ENCODE results near the gene RASGEF1B. TPM values are rescaled to one million over a fixed set of nuclear protein-coding genes. Genes with fewer than 3 reads are reported as not detected.
"Not testable (repeated sequence)": the region's sequence is repeated elsewhere in the genome, so short reads cannot be mapped to it uniquely, and the experiment has no call there.

Gene RASGEF1B
- total RNA-seq, 2 experiments from 2014 or later = 6.1 to 6.2 TPM

- CTCF ChIA-PET = interaction anchor here (1.5 kb wide), 1 partner anchor 317 kb away, joined by 3 read pairs; no protein-coding TSS in a partner anchor
- intact Hi-C loops (cut with micrococcal nuclease) = loop anchor here (5.0 kb wide), 3 partner anchors 55 to 795 kb away; no protein-coding TSS in a partner anchor
- Mint-ChIP-seq H3K27me3 (no peaks in the 10 kb centered on the region), H3K36me3 (ENCODE audit: low read depth) (no peaks in the 10 kb centered on the region), H3K4me1 (ENCODE audit: low read depth) (peaks cover 3% of the 10 kb centered on the region), H3K9me3 (no peaks in the 10 kb centered on the region), H3K4me3 (no peak overlapping the region), H3K27ac (no peak overlapping the region)
- ATAC-seq = no peak
- POLR2A ChIA-PET = no interaction called here
- TF ChIP-seq CTCF (IDR thresholded peaks at IDR 0.05) = no peak
- no peak for DNase-seq
Measured at GRCh38 chr4:81407726-81408125, 64.0 kb downstream of the RASGEF1B start.

GRCh38 chr4:81406481-81406880 lies 65.2 kb downstream of the RASGEF1B start:
- ATAC-seq; H3K36me3 Mint-ChIP-seq (ENCODE audit: low read depth); H3K9me3 Mint-ChIP-seq; H3K27ac Mint-ChIP-seq; DNase-seq; H3K4me1 Mint-ChIP-seq (ENCODE audit: low read depth); H3K27me3 Mint-ChIP-seq; H3K4me3 Mint-ChIP-seq: not testable (repeated sequence)
- ChIA-PET CTCF (interaction anchor here (0.6 to 1.6 kb wide), 17 partner anchors 10 to 862 kb away, joined by 3 to 14 read pairs (median 4); partner anchors contain the start of gene RASGEF1B), POLR2A (interaction anchor here (0.7 kb wide), 1 partner anchor 10 kb away, joined by 3 read pairs; no protein-coding TSS in a partner anchor)
- intact Hi-C loops (cut with micrococcal nuclease) = loop anchor here (1.0 to 5.0 kb wide), 4 partner anchors 56 to 862 kb away; no protein-coding TSS in a partner anchor

- Mint-ChIP-seq H3K4me3 (no peak overlapping the region), H3K27me3 (no peaks in the 10 kb centered on the region), H3K36me3 (ENCODE audit: low read depth) (no peaks in the 10 kb centered on the region), H3K27ac (no peak overlapping the region), H3K9me3 (no peaks in the 10 kb centered on the region), H3K4me1 (ENCODE audit: low read depth) (peaks cover 3% of the 10 kb centered on the region)
- ChIA-PET POLR2A (no interaction called here), CTCF (interaction anchor here (0.6 to 1.6 kb wide), 15 partner anchors 9 to 863 kb away, joined by 3 to 14 read pairs (median 4); partner anchors contain the start of gene RASGEF1B)
- peak; percentile 98 for TF ChIP-seq CTCF (IDR thresholded peaks at IDR 0.05)
- peak; percentile 78 for ATAC-seq
- intact Hi-C loops (cut with micrococcal nuclease) = loop anchor here (1.0 to 5.0 kb wide), 4 partner anchors 56 to 862 kb away; no protein-coding TSS in a partner anchor
- DNase-seq = peak; percentile 37
Measured at GRCh38 chr4:81405900-81406401, 65.8 kb downstream of the RASGEF1B start.

- ATAC-seq = no peak
- H3K4me1 Mint-ChIP-seq (ENCODE audit: low read depth) = peaks cover 3% of the 10 kb centered on the region
- H3K4me3 Mint-ChIP-seq = no peak overlapping the region
- H3K36me3 Mint-ChIP-seq (ENCODE audit: low read depth) = no peaks in the 10 kb centered on the region
- H3K27ac Mint-ChIP-seq = no peak overlapping the region
- H3K27me3 Mint-ChIP-seq = no peaks in the 10 kb centered on the region
- POLR2A ChIA-PET = no interaction called here
- no peak for DNase-seq
- TF ChIP-seq CTCF (IDR thresholded peaks at IDR 0.05) = no peak
- no peaks in the 10 kb centered on the region for H3K9me3 Mint-ChIP-seq
- intact Hi-C loops (cut with micrococcal nuclease) = loop anchor here (5.0 kb wide), 3 partner anchors 58 to 798 kb away; no protein-coding TSS in a partner anchor
- CTCF ChIA-PET = interaction anchor here (1.4 kb wide), 1 partner anchor 797 kb away, joined by 6 read pairs; no protein-coding TSS in a partner anchor
Measured at GRCh38 chr4:81404741-81405140, 67.0 kb downstream of the RASGEF1B start.

- ChIA-PET CTCF (interaction anchor here (1.4 kb wide), 1 partner anchor 797 kb away, joined by 6 read pairs; no protein-coding TSS in a partner anchor), POLR2A (no interaction called here)
- intact Hi-C loops (cut with micrococcal nuclease) = no loop called here
- ATAC-seq (no peak), DNase-seq (no peak)
- Mint-ChIP-seq H3K9me3 (no peaks in the 10 kb centered on the region), H3K27ac (no peak overlapping the region), H3K36me3 (ENCODE audit: low read depth) (no peaks in the 10 kb centered on the region), H3K4me3 (no peak overlapping the region), H3K27me3 (no peaks in the 10 kb centered on the region), H3K4me1 (ENCODE audit: low read depth) (peaks cover 3% of the 10 kb centered on the region)
- TF ChIP-seq CTCF (IDR thresholded peaks at IDR 0.05) = no peak
Measured at GRCh38 chr4:81404294-81404693, 67.4 kb downstream of the RASGEF1B start.

Measured in activated CD8-positive, alpha-beta T cell treated with anti-CD3 and anti-CD28 coated beads for 36 hours (primary cell).